ENCODE results near the gene ANKRD11.

DNA sequence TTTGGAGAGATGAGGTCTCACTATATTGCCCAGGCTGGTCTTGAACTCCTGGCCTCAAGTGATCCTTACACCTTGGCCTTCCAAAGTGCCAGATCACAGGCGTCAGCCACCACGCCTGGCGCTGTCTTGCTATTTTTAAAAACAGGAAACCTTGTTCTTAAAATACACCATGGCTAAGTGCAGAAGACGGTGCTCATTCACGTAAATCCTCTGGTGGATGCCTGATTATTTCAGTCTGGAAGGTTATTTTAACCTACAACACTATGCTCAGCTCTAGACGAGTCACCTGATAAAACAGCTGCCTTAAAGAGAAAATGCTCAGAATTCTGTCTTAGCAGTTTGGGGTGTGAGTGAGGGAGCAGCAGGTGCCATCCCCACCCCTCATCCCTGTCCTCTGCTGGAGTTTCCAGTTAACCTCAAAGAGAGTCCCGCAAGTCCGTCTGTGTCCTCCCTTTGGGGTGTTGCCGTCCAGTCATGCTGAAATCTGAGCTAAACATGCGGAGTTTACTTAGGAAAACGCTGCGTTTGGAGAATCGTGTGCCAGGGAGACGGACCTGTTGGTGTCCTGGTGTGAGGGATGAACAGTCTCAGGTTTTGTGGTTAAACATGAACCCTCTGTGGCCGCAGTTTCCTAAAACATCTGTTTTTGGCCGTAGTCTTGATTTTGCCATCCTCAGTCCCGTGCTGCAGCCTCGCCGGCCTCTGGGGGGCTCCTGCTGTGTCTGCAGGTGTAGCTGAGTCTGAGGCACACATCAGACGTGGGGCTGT lies 35.0 kb upstream of the ANKRD11 start:
- TF ChIP-seq, protein P1, sequence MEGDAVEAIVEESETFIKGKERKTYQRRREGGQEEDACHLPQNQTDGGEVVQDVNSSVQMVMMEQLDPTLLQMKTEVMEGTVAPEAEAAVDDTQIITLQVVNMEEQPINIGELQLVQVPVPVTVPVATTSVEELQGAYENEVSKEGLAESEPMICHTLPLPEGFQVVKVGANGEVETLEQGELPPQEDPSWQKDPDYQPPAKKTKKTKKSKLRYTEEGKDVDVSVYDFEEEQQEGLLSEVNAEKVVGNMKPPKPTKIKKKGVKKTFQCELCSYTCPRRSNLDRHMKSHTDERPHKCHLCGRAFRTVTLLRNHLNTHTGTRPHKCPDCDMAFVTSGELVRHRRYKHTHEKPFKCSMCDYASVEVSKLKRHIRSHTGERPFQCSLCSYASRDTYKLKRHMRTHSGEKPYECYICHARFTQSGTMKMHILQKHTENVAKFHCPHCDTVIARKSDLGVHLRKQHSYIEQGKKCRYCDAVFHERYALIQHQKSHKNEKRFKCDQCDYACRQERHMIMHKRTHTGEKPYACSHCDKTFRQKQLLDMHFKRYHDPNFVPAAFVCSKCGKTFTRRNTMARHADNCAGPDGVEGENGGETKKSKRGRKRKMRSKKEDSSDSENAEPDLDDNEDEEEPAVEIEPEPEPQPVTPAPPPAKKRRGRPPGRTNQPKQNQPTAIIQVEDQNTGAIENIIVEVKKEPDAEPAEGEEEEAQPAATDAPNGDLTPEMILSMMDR (IDR thresholded peaks at IDR 0.05; ENCODE audit: low read length) = peak; percentile 56
- TF ChIP-seq EZH2 (optimal IDR thresholded peaks at IDR 0.05; ENCODE audit: low read depth, low read length) = no peak
- no peak for TF ChIP-seq EZH2phosphoT487 (IDR thresholded peaks at IDR 0.05; ENCODE audit: low read length)

Data from MM.1S (cell line).